Measurements from ENCODE around the gene ACP3. TPM values are rescaled to one million over a fixed set of nuclear protein-coding genes. Genes with fewer than 3 reads are reported as not detected.
"Not testable (repeated sequence)": the region's sequence is repeated elsewhere in the genome, so short reads cannot be mapped to it uniquely, and the experiment has no call there.

The ACP3 gene
- total and polyA plus RNA-seq, 2 donors (not counting 1 experiment from before 2014, with no cell fraction given): 3.5 to 25.3 TPM

DNA sequence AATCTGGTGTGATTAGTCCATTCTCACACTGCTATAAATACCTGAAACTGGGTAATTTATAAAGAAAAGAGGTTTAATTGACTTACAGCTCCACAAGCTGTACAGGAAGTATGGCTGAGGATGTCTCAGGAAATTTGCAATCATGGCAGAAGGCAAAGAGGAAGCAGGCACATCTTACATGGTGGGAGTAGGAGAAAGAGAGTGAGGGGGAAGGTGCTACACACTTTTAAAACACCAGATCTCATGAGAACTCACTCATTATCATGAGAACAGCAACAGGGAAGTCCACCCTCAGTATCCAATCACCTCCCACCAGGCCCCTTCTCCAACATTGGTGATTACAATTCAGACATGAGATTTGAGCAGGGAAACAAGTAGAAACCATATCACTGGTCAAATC, 24.0 kb upstream of the ACP3 start:
- DNase-seq (ENCODE audit: low read depth in 2 of 2): no peak
- Histone ChIP-seq H3K79me2 (ENCODE audit: control insufficient read depth, insufficient read depth, low read length) (no peaks in the 10 kb centered on the region), H3K9me3 (ENCODE audit: control insufficient read depth, insufficient read depth, low read depth, low read length) (no peaks in the 10 kb centered on the region), H3K27ac (ENCODE audit: insufficient read depth, low read length) (no peak overlapping the region), H4K20me1 (ENCODE audit: control insufficient read depth, extremely low read depth, insufficient read depth, low read length) (no peaks in the 10 kb centered on the region), H3K9ac (ENCODE audit: insufficient read depth, low read length) (no peak overlapping the region), H3K4me2 (ENCODE audit: extremely low read depth, insufficient read depth, low read length) (no peak overlapping the region), H3K36me3 (ENCODE audit: control insufficient read depth, insufficient read depth, low read length) (no peaks in the 10 kb centered on the region), H3K27me3 (ENCODE audit: control insufficient read depth, insufficient read depth, low read length) (no peaks in the 10 kb centered on the region), H3K4me3 (replicated peaks in 1 of 4; ENCODE audit: control extremely low read depth in 1 of 4, insufficient read depth in 1 of 4, low read depth in 3 of 4, low read length in 4 of 4) (no peak overlapping the region), H2AFZ (ENCODE audit: low read length) (no peak overlapping the region), H3K4me1 (ENCODE audit: control insufficient read depth, extremely low read depth, insufficient read depth, low read length) (peaks cover 5% of the 10 kb centered on the region)
- no peak for TF ChIP-seq EZH2 (IDR thresholded peaks at IDR 0.05; ENCODE audit: low read length, missing control alignments)
- TF ChIP-seq, protein P1, sequence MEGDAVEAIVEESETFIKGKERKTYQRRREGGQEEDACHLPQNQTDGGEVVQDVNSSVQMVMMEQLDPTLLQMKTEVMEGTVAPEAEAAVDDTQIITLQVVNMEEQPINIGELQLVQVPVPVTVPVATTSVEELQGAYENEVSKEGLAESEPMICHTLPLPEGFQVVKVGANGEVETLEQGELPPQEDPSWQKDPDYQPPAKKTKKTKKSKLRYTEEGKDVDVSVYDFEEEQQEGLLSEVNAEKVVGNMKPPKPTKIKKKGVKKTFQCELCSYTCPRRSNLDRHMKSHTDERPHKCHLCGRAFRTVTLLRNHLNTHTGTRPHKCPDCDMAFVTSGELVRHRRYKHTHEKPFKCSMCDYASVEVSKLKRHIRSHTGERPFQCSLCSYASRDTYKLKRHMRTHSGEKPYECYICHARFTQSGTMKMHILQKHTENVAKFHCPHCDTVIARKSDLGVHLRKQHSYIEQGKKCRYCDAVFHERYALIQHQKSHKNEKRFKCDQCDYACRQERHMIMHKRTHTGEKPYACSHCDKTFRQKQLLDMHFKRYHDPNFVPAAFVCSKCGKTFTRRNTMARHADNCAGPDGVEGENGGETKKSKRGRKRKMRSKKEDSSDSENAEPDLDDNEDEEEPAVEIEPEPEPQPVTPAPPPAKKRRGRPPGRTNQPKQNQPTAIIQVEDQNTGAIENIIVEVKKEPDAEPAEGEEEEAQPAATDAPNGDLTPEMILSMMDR (conservative IDR thresholded peaks at IDR 0.05 in 1 of 2, IDR thresholded peaks at IDR 0.05 in 1 of 2; ENCODE audit: low read depth in 1 of 2, low read length in 2 of 2): no peak

DNA sequence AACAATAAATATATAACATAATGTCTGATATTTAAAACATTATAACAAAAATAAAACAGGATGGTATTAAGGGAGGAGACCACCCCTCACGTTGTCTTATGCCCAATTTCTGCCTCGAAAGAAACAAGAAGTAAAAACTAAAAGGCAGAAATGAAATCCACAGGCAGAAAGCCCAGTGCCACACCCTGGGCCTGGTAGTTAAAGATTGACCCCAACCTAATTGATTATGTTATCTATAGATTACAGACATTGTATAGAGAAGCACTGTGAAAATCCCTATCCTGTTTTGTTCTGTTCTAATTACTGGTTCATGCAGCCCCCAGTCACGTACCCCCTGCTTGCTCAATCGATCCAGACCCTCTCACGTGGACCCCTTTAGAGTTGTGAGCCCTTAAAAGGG, 22.3 kb upstream of the ACP3 start:
- Histone ChIP-seq H3K4me2 (ENCODE audit: extremely low read depth, insufficient read depth, low read length) (no peak overlapping the region), H3K9me3 (ENCODE audit: control insufficient read depth, insufficient read depth, low read depth, low read length) (no peaks in the 10 kb centered on the region), H3K79me2 (ENCODE audit: control insufficient read depth, insufficient read depth, low read length) (no peaks in the 10 kb centered on the region), H3K27ac (ENCODE audit: insufficient read depth, low read length) (no peak overlapping the region), H4K20me1 (ENCODE audit: control insufficient read depth, extremely low read depth, insufficient read depth, low read length) (no peaks in the 10 kb centered on the region), H2AFZ (ENCODE audit: low read length) (no peak overlapping the region), H3K4me1 (ENCODE audit: control insufficient read depth, extremely low read depth, insufficient read depth, low read length) (peaks cover 2% of the 10 kb centered on the region), H3K4me3 (replicated peaks in 1 of 4; ENCODE audit: control extremely low read depth in 1 of 4, insufficient read depth in 1 of 4, low read depth in 3 of 4, low read length in 4 of 4) (no peak overlapping the region), H3K36me3 (ENCODE audit: control insufficient read depth, insufficient read depth, low read length) (no peaks in the 10 kb centered on the region), H3K9ac (ENCODE audit: insufficient read depth, low read length) (no peak overlapping the region), H3K27me3 (ENCODE audit: control insufficient read depth, insufficient read depth, low read length) (no peaks in the 10 kb centered on the region)
- no peak for TF ChIP-seq EZH2 (IDR thresholded peaks at IDR 0.05; ENCODE audit: low read length, missing control alignments)
- TF ChIP-seq, protein P1 (conservative IDR thresholded peaks at IDR 0.05 in 1 of 2, IDR thresholded peaks at IDR 0.05 in 1 of 2; ENCODE audit: low read depth in 1 of 2, low read length in 2 of 2): no peak
- no peak for DNase-seq (ENCODE audit: low read depth in 2 of 2)

DNA sequence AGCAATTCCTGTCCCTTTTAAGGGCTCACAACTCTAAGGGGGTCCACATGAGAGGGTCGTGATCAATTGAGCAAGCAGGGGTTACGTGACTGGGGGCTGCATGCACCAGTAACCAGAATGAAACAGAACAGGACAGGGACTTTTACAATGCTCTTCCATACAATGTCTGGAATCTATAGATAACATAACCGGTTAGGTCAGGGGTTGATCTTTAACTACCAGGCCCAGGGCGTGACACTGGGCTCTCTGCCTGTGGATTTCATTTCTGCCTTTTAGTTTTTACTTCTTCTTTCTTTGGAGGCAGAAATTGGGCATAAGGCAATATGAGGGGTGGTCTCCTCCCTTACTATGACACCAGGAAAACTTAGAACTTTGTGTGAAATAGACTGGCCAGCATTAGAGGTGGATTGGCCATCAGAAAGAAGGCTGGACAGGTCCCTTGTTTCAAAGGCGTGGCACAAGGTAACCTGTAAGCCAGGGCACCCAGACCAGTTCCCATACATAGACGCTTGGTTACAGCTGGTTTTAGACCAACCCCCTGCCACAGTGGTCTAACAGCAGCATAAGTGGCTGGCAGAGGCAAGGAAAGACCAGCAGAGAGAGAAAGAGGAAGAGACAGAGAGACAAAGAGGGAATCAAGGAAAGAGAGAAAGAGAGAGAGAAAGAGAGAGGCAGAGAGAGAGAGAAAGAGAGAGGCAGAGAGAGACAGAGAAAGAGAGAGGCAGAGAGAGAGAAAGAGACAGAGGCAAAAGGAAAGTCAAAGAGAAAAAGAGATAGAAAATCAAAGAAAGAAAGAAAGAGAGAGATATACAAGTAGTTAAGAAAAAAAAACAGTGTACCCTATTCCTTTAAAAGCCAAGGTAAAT, 13.6 kb upstream of the ACP3 start:
- not testable (repeated sequence) for H3K4me3 ChIP-seq (replicated peaks in 1 of 4; ENCODE audit: control extremely low read depth in 1 of 4, insufficient read depth in 1 of 4, low read depth in 3 of 4, low read length in 4 of 4); DNase-seq (ENCODE audit: low read depth in 2 of 2); H2AFZ ChIP-seq (ENCODE audit: low read length); H3K9ac ChIP-seq (ENCODE audit: insufficient read depth, low read length); H3K79me2 ChIP-seq (ENCODE audit: control insufficient read depth, insufficient read depth, low read length); H3K27ac ChIP-seq (ENCODE audit: insufficient read depth, low read length); H3K4me2 ChIP-seq (ENCODE audit: extremely low read depth, insufficient read depth, low read length); H3K27me3 ChIP-seq (ENCODE audit: control insufficient read depth, insufficient read depth, low read length); H3K36me3 ChIP-seq (ENCODE audit: control insufficient read depth, insufficient read depth, low read length); H3K4me1 ChIP-seq (ENCODE audit: control insufficient read depth, extremely low read depth, insufficient read depth, low read length); H4K20me1 ChIP-seq (ENCODE audit: control insufficient read depth, extremely low read depth, insufficient read depth, low read length); H3K9me3 ChIP-seq (ENCODE audit: control insufficient read depth, insufficient read depth, low read depth, low read length)

DNA sequence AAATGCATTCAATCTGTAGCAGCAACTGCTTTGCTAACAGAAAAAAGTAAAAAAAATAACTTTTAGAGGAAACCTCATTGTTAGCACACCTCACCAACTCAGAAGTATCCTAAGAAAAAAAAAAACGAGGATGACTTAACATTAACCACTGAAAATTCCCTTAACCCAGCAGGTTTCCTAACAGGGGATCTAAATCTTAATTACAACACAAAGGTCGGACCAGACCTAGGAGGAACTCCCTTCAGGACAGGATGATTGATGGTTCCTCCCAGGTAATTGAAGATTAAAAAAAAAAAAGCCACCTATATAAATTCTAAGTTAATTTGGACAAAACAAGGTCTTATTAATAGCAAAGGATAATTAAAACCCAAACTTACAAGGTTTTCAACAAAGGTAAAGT, 12.9 kb upstream of the ACP3 start:
- H3K9ac ChIP-seq (ENCODE audit: insufficient read depth, low read length); H3K4me1 ChIP-seq (ENCODE audit: control insufficient read depth, extremely low read depth, insufficient read depth, low read length); H3K4me2 ChIP-seq (ENCODE audit: extremely low read depth, insufficient read depth, low read length); DNase-seq (ENCODE audit: low read depth in 2 of 2); H3K9me3 ChIP-seq (ENCODE audit: control insufficient read depth, insufficient read depth, low read depth, low read length); H3K4me3 ChIP-seq (replicated peaks in 1 of 4; ENCODE audit: control extremely low read depth in 1 of 4, insufficient read depth in 1 of 4, low read depth in 3 of 4, low read length in 4 of 4); H3K79me2 ChIP-seq (ENCODE audit: control insufficient read depth, insufficient read depth, low read length); H4K20me1 ChIP-seq (ENCODE audit: control insufficient read depth, extremely low read depth, insufficient read depth, low read length); H3K36me3 ChIP-seq (ENCODE audit: control insufficient read depth, insufficient read depth, low read length); H3K27ac ChIP-seq (ENCODE audit: insufficient read depth, low read length); H3K27me3 ChIP-seq (ENCODE audit: control insufficient read depth, insufficient read depth, low read length); H2AFZ ChIP-seq (ENCODE audit: low read length): not testable (repeated sequence)

DNA sequence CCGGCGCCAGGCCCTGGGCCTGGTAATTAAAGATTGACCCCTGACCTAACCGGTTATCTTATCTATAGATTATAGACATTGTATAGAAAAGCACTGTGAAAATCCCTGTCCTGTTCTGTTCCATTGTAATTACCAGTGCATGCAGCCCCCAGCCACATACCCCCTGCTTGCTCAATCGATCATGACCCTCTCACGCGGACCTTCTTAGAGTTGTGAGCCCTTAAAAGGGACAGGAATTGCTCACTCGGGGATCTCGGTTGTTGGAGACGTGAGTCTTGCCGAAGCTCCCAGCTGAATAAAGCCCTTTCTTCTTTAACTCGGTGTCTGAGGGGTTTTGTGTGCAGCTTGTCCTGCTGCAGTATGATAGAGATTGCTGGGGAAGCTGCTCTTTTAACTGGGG, 7.2 kb upstream of the ACP3 start:
- H3K4me1 ChIP-seq (ENCODE audit: control insufficient read depth, extremely low read depth, insufficient read depth, low read length); H3K4me3 ChIP-seq (replicated peaks in 1 of 4; ENCODE audit: control extremely low read depth in 1 of 4, insufficient read depth in 1 of 4, low read depth in 3 of 4, low read length in 4 of 4); H3K4me2 ChIP-seq (ENCODE audit: extremely low read depth, insufficient read depth, low read length); H2AFZ ChIP-seq (ENCODE audit: low read length); H3K79me2 ChIP-seq (ENCODE audit: control insufficient read depth, insufficient read depth, low read length); H3K9me3 ChIP-seq (ENCODE audit: control insufficient read depth, insufficient read depth, low read depth, low read length); H3K27me3 ChIP-seq (ENCODE audit: control insufficient read depth, insufficient read depth, low read length); H3K27ac ChIP-seq (ENCODE audit: insufficient read depth, low read length); DNase-seq (ENCODE audit: low read depth in 2 of 2); H4K20me1 ChIP-seq (ENCODE audit: control insufficient read depth, extremely low read depth, insufficient read depth, low read length); H3K36me3 ChIP-seq (ENCODE audit: control insufficient read depth, insufficient read depth, low read length); H3K9ac ChIP-seq (ENCODE audit: insufficient read depth, low read length): not testable (repeated sequence)

All from fibroblast of lung (primary cell).